ENCODE data around the gene EIPR1.

EIPR1 gene

DNA sequence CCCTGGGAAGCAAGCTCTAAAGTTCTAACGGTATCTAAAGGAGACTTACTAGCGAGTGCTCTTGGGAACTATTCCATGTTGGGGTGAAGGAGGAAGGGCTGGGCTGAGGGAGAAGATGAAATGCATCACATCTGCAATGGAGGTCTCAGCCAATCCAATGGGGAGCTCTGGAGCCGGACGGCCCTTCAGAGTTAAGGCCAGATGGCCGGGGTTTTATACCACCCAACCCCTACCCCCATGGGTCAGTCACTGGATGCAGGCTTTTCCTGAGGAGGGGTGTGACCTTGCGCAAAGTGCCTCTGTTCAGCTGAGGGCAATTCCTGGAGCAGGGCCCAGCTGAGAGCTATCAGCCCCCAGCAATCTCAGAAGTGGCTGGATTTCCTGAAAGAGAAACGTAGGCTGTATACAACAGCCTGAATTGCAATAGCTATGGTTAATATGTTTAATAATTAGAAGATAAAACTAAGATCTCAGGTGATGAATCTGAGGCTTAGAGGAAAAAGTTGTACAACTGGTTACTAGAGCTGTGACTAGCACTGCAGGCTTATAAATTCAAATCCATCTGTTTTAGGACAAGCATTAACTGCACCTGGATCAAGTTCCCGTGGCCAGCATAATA is 21.6 kb downstream of the EIPR1 start:
- no peak for DNase-seq

DNA sequence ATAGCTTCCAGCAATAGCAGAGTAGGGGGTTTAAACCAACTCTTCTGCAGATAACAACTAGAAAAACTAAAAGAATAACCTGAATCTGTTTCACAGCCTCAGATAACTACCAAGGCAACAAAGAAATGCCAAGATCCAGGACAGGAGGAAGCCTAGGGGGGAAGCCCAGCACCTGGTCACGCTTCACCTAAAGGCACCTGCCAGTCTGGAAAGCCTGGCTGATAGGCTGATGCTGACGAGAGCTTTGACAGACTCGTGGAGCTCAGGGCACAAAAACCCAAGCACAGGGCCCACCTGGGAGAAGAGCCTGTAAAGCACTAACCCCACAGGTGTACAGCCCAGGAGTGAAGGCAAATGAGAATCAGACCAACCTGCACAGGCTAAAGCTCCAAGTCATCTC is 22.6 kb downstream of the EIPR1 start:
- no peak for DNase-seq

DNA sequence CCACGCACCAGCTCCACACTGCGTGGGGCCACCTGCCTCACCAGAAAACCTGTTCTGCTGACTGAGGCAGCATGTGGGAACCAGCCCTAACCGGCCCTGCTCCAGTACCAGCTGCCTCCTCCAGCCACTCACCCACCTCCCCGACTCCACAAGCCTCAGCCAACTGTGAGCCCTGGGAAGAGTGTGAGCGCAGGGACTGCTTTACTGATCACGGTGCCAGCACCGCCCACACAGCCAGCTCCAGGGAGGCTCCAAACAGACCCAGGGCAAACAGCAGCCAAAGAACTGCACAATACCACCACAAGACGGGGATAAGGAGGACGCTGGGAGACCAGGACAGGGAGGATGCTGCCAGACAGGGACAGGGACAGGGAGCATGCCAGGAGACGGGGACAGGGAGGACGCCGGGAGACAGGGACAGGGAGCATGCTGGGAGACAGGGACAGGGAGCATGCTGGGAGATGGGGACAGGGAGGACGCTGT is 28.4 kb downstream of the EIPR1 start:
- no peak for DNase-seq

DNA sequence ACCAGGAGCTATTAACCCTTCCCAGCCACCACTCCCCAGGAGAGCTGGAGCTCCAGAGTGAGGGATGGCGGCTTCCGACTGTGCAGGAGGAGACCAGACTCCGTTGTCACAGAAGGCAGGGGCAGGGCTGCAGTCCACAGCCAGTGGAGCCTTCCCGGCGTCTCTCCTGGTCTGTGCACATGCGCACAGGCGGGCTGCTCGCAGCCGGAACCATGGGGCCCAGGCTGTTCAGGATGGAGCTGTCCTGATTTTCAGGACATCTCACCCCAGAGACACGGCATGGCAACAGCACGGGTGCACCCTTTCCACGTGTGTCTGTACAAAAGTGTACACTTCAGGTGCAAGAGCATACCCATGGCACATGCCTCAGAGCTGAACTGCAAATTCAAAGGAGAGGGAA is 28.9 kb downstream of the EIPR1 start:
- DNase-seq, result no peak

DNA sequence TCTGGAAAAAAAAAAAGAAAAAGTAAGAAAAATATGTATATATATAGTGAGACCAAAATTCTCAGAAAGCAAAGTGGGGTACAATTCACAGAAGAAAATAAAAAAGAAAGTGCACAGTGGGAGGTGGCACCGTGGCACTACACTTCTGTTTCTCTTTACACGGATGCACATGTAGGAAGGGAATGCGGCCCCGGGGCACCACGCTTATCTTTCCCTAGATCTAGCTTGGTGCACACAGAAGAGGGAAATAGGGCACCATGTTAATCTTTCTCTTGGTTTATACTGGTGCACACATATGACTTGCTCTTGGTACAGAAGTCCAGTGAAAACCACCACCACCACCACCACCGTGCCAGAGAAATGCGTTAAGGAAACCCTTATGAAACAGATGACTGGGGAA is 32.0 kb downstream of the EIPR1 start:
- DNase-seq, result no peak

DNA sequence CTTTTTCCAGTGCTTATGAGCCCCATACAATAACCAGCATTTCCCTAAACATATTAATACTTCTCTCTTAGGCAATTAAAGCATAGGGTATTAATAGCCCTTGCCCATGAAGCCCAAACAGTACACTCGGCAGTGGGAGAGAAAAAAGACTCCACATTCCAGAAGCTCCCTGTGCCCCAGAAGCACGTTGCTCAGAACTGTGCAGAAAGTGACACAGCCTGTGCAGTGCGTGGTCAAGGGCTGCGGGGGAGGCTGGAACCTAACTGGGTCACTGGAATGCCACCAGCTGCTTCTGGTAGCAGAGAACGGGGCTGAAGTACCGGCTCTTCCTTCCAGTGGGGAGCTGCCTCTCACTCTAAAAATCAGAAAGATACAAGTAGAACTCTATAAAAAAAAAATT is 32.7 kb downstream of the EIPR1 start:
- no peak for DNase-seq

DNA sequence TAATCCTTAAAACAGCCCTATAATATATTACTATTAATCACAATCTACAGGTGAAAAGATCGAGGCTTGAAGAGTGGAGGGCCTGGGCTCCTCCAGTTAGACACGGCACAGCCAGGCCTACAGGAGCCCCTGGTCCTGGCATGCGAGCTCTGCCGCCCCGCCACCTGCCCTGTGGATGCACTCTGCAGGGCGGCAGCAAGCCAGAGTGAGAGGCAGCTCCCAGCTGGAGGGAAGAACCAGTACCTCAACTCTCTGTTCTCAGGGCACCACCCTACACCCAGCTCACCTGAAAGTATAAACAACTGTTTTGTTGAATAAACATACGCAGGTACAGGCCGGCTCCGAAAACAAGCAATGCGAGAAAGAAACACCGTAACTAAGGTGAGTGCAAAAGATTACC is 34.6 kb downstream of the EIPR1 start:
- DNase-seq, result no peak

DNA sequence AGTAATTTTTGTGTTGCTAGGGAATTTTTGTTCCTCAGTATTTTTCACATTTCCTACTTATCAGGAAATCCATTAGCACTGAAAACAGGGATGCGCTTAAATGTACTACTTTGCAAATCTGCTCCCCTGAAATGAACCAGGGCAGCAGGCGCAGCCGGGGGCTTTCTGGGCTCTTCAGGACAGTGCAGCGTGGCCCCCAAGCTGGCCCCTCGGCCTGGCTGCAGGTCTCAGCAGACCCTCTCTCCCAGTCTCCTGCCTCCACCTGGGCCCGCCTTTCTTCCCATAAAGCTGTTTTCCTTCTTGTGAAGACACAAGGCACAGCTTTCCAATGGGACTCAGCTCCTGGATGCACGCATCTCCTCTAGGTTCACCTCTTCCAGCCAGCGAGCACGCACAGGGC is 35.3 kb downstream of the EIPR1 start:
- no peak for DNase-seq

DNA sequence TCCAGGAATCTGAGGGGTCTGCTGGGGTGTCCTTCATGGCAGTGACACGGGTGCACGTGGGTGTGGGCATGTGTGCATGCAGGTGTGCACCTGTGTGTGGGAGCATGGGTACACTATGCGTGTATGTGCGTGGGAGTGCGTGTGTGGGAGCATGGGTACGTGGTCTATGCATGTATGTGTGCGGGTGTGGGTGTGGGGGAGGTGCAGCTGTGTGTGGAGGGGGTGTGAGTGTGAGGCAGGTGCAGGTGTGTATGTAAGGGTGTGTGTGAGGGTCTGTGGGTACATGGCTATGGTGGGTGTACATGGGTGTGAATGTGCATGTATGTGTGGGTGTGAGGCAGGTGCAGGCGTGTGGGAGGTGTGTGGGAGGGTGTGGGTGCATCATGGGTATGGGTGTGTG is 36.3 kb downstream of the EIPR1 start:
- DNase-seq, result no peak

DNA sequence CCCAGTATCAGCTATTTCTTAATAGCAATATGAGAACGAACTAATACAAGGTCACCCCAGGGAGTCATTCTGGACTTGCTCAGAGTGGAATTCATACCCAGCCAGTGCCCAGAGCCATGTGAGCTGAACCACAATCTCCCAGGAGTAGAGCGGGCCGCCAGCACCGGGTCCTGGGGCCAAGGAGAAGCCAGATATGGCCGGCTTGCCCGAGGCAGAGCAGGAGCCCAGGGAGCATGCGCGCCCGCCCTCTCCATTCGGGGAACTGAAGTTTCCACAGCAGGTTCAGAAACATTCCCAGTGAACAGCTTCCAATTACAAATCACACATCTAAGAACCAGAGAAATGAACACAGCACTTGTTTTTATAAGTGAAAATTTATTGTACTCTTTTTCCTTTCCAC is 37.5 kb downstream of the EIPR1 start:
- no peak for DNase-seq

DNA sequence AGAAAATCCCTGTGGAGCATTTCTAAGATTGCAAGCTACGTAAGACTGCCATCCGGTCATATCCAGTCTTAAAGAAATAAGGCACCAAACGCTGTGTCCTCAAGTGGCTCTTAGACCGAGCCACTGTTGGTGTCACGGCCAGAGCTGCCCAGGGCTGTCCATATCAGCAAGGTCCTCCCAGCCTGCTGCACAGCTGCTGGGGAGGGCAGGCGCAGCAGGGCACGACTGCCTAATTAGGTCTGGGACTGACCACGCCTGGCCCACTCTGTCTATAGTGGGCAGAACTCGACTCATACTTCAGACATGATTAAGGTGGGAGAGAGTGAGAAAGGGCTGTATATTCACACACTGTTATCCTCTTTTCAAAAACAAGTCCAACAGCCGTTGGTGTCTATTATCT is 39.3 kb downstream of the EIPR1 start:
- no peak for DNase-seq

DNA sequence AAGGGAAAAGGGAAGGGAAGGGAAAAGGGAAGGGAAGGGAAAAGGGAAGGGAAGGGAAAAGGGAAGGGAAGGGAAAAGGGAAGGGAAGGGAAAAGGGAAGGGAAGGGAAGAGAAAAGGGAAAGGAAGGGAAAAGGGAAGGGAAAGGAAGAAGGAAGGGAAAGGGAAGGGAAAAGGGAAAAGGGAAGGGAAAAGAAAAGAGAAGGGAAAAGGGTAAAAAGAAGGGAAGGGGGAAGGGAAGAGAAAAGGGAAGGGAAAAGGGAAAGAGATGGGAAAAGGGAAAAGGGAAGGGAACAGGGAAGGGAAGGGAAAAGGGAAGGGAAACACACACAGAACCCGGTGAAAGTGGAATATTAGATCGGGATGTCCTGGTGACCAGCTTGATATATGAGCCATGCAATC is 40.8 kb downstream of the EIPR1 start:
- no peak for DNase-seq

DNA sequence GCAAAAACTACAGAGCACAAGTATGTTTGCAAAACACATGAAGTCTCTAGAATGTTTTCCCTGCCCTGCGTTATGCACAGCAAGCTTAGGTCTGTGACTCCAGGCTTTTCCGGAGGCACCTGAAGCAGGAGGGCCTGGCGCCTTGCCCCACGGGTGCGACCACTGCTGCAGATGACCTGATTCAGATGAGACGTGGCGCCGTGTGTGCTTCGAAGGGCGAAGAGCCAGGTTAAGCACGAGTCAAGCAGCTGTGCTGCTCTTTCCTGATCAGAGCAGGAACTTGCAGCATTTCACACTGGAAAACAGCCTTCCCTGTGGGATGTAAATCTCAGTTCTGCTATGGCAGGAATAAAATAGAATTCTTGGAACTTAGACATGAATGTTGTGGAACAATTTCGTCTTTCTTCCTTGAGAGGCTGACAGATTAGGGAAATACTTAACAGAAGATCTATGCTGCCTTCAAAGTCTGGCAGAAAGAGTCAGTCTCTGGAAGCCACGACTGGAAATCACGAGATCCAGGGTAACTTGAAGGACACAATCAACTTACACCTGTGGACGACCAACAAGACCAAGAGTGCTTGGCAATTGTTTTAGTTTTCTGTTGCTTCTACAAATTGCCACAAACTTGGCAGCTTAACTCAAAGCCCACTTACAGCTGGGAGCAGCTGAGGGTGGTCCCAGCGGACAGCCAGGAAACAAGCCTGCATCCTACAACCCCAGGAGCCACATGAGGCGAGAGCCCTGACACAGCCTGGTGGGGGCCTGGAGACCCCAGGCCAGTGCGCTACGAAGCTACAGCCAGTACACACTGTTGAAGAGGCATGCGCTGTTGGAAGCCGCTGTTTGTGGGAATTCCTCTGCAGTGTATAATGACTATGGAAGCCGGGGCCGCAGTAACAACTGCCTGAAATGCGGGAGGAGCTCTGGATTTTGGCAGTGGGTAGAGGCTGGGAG is 42.9 kb downstream of the EIPR1 start:
- DNase-seq, result no peak

DNA sequence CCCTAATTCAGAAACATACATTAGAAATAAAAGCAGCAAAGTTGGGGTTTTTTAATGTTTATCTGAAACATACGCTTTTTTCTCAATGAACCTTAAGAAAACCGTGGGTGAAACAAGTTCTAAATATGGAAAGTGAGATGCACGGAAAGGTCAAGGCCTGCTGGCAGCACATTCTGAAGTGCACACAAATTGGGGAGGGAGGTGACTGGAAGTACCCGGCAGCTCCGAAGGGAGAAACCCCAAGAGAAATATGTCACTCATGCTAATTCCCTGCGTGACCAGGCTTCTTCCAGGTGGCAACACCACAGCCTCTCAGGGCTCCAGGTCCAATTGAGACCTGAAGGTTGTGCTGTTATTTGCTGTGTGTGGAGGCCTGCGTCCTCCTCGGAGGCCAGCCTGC is 45.5 kb downstream of the EIPR1 start:
- DNase-seq, result no peak

DNA sequence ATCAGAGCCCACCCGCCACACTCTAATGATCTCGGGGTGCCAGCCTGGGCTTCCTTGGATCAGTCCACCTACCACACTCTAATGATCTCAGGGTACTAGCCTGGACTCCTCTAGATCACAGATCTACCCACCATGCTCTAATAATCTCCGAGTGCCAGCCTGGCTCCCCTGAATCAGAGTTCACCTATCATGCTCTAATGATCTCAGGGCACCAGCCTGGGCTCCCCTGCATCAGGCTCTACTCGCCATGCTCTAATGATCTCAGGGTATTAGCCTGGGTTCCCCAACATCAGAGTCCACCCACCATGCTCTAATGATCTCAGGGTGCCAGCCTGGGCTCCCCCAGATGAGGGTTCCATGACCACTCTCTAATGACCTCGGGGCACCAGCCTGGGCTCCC is 48.1 kb downstream of the EIPR1 start:
- no peak for DNase-seq

DNA sequence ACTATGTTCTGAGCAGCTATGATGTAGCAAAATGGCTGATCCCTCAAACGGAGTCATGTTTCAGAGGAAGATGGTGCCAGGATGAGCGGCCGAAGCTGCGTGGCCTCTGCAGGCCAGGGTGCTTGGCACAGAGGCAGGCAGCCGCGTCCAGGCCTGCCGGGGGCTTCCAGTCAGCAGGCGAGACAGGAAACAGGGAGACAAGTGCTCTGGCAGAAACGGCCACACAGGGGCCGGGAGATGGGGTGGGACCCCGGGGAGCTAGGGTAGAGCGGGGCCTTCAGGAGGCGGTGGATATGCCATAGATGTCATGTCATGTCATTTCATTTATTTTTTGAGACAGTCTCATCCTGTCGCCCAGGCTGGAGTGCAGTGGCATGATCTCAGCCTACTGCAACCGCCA is 50.7 kb downstream of the EIPR1 start:
- DNase-seq, result no peak

DNA sequence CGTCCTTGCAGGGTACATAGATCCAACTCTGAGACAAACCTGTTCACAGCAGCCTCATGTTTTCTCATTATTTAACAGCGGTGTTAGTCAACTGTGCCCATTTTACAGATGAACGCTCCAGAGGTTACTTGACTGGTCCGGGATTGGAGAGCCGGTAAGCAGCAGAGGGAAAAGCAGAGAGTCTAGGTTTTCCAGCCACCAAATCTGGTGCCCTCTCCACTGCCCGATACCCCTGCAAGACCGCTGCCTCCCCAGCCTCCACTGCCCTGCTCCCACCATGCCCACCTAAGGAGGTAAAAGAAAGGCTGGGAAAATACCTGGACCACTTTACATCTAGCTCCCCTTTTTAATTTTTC is 51.5 kb downstream of the EIPR1 start:
- no peak for DNase-seq

DNA sequence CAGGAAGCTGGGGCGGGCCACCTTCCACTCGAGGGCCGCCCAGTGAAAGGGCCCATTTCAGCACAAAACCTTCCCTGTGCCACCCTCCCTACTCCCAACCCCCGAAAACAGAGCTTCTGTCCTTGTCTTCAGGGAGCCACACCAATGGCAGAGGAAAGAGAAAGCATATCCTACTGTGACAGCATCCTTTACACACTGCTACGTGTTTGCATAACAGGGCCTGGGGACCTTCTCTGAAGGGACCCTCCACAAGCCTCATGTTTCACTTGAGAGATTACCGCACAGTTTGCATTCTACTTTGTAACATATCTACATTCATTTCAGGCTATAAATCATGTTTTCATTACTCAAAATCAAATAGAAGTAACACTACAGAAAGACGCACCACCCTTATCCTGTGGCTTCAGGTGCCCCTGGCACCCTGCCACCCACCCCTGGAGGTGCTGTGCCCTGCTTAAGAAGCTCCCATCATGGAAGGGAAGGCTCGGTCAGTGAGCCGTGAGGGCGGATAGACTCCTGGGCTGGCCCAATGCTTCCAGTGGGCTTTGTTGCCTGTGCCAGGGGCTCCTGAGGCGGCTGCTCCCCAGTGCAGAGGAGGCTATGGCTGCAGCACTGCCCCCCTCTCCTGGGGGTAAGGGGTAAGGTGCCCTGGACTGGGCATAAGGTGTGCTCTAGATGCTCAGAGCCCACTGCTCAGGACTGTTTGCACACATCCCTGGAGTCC is 52.0 kb downstream of the EIPR1 start:
- no peak for DNase-seq

DNA sequence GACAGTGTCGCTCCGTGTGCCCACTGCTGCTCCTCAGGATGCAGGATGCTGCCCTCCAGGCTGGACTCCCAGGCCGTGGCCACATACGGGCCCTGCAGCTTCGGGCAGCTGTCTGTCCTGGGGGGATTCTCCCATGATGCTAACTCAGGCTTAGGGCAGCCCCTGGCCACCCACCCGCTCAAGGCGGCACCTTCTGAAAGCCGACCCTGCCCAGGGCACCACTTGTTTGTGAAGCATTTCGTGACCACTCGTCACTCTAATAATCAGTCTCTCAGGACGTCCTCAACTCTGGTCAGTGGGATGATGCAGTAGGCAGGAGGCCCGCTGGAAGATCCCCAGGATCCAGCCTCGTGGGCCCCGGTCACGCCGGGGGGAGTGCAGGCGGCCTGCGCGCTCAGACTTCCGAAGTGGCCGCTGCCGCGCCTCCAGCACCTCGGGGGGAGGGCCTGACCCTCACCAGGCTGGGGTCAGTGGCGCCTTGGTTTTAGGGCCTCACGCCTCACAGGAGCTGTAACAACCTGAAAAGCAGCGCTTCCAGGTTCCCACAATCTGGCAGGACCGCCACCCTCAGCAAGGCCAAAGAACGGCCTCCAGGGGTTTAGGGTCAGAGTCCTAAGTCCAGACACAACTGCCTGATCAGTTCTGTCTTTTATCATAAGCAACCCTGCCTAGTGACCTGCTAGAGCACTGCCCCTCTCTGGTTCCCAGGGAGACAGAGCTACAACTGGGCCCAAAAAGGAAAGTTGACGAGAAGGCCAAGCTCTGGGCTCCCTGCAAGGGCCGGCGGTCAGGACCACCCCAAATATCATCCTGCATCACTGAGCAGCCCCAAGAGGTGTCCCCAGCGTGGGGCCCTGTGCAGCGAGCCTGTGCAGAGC is 53.0 kb downstream of the EIPR1 start:
- no peak for DNase-seq

DNA sequence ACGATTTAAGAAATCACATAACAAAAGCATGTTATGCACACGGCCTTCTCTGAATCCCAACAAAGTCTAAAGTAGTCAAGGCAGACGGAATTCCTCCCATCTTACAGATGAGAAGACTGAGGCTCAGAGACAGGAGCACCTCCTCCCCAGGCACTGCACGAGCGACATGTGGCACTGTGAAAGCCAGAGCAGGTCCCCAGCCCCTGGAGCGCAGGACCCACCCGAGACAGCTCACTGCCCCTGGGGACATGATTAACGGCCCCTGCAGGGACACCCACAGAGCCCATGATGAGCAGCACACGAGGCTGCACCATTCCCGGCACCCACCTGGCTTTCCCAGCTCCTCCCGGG is 53.6 kb downstream of the EIPR1 start:
- no peak for DNase-seq

DNA sequence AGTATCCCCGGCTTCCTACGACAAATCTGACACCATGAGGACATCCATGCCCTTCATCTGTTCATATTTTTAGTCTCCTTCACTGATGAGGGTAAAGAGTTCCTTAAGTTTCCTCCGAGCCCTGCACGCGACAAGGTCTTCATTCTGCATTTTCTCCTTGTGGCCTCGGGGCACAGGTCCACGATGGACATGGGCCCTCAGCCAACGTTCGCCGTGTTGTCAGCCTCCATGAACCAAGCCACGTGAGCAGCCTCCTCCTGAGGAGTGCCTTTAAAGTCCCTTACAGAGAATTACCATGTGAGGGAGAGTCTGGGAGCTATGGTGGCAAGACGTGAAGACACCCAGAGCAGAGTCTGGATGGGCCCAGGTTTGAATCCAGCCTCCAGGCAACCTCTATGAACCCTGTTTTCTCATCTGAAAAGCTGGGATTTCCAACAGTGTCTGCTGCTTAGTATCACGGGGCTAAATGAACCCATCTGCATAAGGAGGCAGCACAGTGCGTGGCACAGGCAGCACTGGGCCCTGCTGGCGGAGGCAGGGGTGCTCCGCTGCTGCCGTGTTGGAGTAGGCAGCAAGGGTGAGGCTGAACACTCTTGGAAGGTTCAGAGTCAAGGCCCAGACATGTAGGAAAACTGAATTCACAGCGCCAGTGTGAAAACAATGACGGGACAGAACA is 54.1 kb downstream of the EIPR1 start:
- DNase-seq, result no peak

DNA sequence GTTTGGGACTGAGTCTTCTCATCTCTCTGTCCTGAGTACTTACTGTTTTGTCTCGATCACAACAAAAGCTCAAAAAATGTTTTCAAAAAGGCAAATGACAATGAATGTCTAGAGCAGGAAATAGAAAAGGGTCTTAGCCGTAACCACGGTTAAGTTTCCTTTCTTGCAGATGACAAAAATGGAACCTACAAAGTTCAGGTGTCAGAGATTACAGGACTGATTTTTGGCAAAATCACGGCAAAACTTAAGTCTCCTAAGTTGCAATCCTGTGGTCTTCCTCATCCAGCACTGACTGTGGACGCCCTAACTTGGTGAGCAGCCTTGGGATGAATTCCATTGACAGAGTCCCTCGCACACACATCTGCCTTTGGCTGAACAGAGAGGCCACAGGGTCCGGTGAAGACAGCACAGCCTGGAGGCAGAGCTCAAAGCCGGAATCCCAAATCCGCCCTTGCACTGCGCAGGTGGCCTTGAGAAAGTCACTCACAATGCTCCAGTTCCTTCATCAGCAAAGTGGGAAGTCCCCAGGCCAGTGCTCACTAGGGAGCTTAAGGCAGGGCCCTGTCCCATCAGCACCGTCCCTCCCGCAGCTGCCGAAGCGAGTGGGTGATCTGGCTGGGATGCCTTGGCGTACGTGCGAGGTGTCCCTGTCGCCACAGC is 55.2 kb downstream of the EIPR1 start:
- DNase-seq, result no peak

Data from EL (cell line).